Epithelial cell of esophagus (primary cell): ENCODE measurements around the gene PARD6G.

Experiments used
- DNase-seq: peaks from one replicate; pipeline ENCODE4 v3.0.0; 2010; ENCODE audit warnings: low read depth
- H3K4me3 ChIP-seq: 2 replicates; pipeline ENCODE4 v1.5.1; 2011; ENCODE audit warnings: mild to moderate bottlenecking, low read length, control low read depth
- TF ChIP-seq, protein P1 (sequence below): IDR thresholded peaks from 2 replicates; pipeline ENCODE4 v1.5.1; 2011; ENCODE audit warnings: low read depth, mild to moderate bottlenecking, low read length, control low read depth, inconsistent platforms; ENCODE audit not compliant: insufficient read depth; ENCODE audit errors: missing control alignments

Gene PARD6G

GRCh38 chr18:80147037-80147417 is 100.3 kb downstream of the PARD6G start:
- H3K4me3 ChIP-seq, result peak overlapping the region; percentile 57
- TF ChIP-seq, protein P1, sequence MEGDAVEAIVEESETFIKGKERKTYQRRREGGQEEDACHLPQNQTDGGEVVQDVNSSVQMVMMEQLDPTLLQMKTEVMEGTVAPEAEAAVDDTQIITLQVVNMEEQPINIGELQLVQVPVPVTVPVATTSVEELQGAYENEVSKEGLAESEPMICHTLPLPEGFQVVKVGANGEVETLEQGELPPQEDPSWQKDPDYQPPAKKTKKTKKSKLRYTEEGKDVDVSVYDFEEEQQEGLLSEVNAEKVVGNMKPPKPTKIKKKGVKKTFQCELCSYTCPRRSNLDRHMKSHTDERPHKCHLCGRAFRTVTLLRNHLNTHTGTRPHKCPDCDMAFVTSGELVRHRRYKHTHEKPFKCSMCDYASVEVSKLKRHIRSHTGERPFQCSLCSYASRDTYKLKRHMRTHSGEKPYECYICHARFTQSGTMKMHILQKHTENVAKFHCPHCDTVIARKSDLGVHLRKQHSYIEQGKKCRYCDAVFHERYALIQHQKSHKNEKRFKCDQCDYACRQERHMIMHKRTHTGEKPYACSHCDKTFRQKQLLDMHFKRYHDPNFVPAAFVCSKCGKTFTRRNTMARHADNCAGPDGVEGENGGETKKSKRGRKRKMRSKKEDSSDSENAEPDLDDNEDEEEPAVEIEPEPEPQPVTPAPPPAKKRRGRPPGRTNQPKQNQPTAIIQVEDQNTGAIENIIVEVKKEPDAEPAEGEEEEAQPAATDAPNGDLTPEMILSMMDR, result no peak
- peak; percentile 20 for DNase-seq

GRCh38 chr18:80145196-80145804 is 102.0 kb downstream of the PARD6G start:
- H3K4me3 ChIP-seq, result no peak overlapping the region
- TF ChIP-seq, protein P1, result no peak
- DNase-seq, result peak; percentile 42

- DNase-seq, result no peak
- H3K4me3 ChIP-seq, result no peak overlapping the region
- TF ChIP-seq, protein P1, result no peak
Observed at GRCh38 chr18:80143881-80144280, 103.4 kb downstream of the PARD6G start.

- DNase-seq, result no peak
- no peak overlapping the region for H3K4me3 ChIP-seq
- TF ChIP-seq, protein P1, result no peak
Observed at GRCh38 chr18:80140455-80140985, 106.8 kb downstream of the PARD6G start.

GRCh38 chr18:80137976-80138375 is 109.3 kb downstream of the PARD6G start:
- TF ChIP-seq, protein P1, result no peak
- H3K4me3 ChIP-seq, result no peak overlapping the region
- no peak for DNase-seq

- TF ChIP-seq, protein P1, result no peak
- no peak overlapping the region for H3K4me3 ChIP-seq
- DNase-seq, result no peak
Observed at GRCh38 chr18:80137137-80137536, 110.2 kb downstream of the PARD6G start.

DNA sequence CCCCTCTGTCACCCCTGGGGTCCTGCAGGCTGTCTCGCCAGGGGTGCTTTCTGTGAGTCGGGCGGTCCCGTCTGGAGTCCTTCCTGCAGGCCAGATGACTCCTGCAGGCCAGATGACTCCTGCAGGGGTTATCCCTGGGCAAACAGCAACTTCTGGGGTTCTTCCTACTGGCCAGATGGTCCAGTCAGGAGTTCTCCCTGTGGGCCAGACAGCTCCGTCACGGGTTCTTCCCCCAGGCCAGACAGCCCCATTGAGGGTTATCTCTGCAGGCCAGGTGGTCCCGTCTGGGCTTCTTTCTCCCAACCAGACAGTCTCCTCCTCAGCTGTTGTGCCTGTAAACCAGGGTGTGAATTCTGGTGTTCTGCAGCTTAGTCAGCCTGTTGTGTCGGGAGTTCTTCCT is 110.6 kb downstream of the PARD6G start:
- TF ChIP-seq, protein P1, result no peak
- DNase-seq, result no peak
- no peak overlapping the region for H3K4me3 ChIP-seq
